GM18951 (cell line): ENCODE data around the gene MEX3B.
A peak's percentile ranks its signal among the peaks of the same experiment; 100 is the strongest.

ENCODE experiments used
- POLR2A ChIP-seq: IDR thresholded peaks from 4 replicates; pipeline ENCODE4 v1.6.1; 2011; ENCODE audit warnings: mild to moderate bottlenecking; ENCODE audit not compliant: insufficient read length, insufficient read depth; ENCODE audit errors: extremely low read depth
- in situ Hi-C: fragments of 300-500 bp; cut with MboI; formaldehyde crosslinking; loops from one replicate; pipeline ENCODE4 v1.12.0; 2022; ENCODE audit warnings: low sequenced_read_pairs, mixed read lengths, inconsistent platforms; ENCODE audit not compliant: unreplicated experiment

Gene MEX3B

DNA sequence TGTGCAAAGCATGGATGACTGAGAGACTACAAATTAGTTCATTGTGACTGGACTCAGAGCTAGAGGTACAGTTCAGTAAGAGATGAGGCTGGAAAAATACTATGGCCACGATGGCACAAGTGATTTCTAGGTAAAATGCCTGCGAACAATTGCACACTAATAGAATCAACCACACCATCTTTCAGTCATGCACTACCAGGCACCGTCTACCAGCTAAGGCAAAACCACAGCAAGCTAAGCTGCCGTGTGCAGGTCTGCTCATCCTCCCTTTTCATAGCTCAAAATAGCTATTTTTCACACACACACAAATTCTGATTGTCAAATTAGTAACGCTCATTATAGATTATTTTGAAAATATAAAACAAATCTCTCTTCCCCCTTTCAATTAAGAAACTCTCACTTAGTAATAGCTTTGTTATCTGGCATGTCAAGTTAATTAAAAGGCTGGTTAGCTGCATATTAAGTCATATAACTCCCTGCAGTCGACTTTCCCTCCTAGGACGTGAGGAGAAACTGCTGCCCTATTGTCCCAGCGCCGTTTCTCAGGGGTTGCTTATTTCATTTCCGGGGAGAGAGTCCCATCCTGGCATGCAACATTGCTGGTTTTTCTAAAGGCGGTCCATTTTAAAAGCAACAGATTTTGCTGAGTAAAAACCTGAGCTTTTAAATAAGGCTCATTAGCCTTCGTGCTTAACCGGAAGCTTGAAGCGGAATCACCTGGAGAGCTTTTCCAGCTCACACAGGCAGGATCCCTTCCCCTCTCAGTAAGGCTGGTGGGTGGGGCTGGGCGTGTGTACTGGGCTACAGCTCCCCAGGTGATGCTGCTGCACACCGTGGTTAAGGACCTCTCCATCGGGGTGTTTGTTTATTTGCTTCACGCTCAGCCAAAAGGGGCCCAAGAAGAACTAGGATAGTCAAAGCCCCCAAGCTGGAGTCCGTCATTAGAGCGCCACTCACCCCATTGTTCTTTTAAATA lies 16.9 kb upstream of the MEX3B start:
- no peak for TF ChIP-seq POLR2A
- in situ Hi-C loops = no loop called here

DNA sequence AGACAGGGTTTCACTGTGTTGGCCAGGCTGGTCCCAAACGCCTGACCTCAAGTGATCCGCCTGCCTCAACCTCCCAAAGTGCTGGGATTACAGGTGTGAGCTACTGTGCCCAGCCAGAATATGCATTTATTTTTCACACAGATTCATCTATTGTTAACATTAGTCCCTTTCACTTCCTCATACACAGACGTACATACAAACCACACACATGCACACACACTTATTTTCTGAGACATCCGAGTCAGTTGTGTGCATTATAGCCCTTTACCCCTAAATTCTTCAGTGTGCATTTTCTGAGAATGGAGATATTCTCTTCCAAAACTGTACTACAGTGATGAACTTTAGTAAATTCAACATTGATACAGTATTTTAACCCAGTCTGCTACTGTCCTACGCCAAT lies 15.0 kb upstream of the MEX3B start:
- no peak for TF ChIP-seq POLR2A
- in situ Hi-C loops = no loop called here

DNA sequence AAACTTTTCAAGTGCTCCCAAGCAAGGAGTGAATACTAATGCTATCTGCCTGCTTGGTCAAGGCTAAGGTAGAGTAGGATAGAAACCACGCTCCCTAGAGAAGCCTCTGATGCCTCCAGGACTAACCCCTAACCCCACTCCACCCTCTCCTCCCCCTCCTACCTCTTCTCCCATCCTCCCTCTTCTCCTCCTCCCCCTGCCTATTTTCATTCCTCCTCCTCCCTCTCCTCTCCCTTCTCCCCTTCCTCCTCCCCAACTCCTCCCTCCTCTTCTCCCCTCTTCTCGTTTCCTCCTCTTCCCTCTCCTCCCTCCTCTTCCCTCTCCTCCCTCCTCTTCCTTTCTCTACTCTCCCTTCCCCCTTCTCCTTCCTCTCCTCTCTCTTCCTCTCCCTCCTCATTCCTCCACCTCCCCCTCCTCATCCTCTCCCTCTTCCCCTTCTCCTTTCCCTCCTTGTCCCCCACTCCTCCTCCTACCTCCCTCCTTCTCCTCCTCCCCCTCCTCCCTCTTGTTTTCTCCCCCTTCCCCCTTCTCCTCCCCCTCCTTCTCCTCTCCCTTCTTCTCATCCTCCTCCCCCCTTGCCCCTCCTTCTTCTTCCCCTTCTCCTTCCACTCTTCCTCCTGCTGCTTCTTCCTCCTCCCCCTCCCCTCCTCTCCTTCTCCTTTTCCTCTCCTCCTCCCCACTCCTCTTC lies 12.8 kb upstream of the MEX3B start:
- no peak for TF ChIP-seq POLR2A
- in situ Hi-C loops = no loop called here

DNA sequence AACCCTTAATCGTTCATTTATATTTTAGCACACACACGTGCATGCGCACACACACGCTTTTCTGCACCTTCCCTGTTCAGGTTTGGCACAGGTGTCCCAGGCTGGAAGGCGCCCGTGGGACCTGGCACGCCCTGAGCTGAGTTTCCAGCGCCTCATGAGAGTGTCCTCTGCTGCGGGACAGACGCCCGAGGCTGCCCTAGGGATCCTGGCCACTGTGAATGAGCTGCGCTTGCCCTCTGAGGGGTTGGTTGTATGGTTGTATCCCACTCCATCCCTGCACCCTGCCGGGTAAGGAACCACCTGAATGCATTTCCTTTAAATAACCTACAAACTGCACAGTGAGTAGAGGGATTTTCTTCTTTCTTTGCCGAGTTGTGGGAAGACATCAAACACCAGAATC lies 12.2 kb upstream of the MEX3B start:
- TF ChIP-seq POLR2A = no peak
- in situ Hi-C loops = no loop called here

DNA sequence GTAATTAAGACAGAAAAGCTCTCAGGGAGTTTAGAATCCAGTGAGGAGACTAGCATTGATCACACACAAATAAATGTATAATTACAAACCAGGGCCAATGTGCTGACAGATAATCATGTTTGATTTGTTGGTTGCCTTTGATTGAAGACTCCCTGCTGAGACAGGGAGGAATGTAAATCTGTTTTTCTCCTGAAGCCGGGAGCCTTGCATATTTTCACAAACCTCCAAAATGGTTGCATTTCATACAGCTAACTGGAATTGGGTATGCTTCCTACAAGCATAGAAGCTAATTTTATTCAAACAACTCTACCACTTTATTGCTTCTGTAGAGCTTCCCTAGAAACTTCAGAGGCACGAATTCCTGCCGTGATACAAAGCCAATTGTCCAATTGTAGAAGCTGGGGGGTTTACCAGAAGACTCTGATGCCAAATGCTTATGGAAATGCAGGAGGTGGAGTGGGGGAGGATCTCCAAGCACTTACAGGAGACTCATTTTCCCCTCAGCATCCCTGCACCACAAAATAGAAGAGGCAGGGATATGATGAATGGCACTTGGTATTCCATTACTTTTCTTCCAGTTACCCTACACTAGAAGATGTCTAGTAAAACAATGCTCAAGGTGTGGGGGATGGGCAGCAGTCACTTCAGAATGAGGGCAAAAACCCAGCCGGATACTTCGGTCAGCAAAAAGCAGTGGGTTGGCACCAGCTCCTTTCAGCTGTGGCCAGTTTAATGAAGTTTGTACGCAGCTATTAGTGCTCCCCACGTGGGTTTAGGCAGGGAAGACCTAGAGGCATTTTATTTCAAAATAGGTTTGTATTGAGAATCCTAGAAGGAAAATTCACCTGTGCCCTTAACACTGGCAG lies 11.4 kb upstream of the MEX3B start:
- TF ChIP-seq POLR2A = no peak
- in situ Hi-C loops = no loop called here

DNA sequence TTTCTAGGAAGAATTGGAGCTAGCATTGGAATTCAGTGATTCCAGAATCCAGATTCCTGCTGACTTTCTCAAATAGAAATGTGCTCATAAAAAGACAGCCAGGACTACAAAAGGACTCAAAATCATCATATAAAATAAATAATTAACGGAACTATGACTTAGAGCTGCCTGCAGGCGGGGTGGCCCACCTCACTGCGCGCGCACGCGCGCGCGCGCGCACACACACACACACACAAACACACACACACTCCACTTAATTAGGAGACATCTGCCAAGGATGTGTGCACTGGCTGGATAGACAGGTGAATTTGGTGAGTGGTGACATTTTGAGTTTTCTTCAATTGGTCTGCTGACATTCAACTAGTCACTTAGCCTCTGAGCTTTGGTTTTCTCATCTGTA lies 6.9 kb upstream of the MEX3B start:
- in situ Hi-C loops = no loop called here
- TF ChIP-seq POLR2A = no peak

DNA sequence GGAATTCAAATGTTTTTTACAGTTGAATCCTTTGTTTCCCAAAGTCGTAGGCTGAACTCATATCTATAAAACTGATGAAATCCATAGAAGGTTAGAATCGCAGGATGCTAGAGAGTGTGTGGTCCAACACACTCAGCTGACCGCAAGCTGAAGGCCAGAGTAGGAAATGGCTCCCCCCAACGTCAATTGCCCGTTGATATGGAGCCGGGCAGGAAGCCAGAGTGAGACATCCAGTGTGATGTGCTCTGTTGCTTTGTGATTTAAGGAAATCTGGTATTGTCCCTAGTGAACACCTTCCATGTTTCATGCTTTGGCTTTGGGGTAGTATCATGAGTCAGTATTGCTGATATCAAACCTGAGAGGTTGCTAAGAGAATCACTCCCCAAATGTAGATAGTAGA lies 5.8 kb upstream of the MEX3B start:
- in situ Hi-C loops = no loop called here
- no peak for TF ChIP-seq POLR2A

DNA sequence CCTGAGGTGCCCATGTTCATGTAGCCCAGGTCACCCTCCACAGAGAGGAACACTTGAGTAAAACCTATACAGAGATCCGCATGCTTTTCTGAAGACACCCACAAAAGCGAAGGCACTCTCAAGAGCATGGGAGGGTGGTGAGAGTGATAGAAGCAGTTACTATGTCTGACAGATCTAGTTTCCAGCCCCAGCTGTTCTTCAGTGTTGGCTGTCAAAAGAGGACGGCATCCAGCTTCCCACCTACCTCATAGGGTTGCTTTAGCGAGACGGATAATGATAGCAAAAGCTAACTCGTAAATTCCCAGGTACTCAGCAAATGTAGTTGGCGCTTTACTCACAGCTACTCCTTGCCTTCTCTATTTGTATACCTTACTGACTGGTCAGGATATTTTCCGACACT lies 3.0 kb upstream of the MEX3B start:
- no peak for TF ChIP-seq POLR2A
- in situ Hi-C loops = no loop called here

DNA sequence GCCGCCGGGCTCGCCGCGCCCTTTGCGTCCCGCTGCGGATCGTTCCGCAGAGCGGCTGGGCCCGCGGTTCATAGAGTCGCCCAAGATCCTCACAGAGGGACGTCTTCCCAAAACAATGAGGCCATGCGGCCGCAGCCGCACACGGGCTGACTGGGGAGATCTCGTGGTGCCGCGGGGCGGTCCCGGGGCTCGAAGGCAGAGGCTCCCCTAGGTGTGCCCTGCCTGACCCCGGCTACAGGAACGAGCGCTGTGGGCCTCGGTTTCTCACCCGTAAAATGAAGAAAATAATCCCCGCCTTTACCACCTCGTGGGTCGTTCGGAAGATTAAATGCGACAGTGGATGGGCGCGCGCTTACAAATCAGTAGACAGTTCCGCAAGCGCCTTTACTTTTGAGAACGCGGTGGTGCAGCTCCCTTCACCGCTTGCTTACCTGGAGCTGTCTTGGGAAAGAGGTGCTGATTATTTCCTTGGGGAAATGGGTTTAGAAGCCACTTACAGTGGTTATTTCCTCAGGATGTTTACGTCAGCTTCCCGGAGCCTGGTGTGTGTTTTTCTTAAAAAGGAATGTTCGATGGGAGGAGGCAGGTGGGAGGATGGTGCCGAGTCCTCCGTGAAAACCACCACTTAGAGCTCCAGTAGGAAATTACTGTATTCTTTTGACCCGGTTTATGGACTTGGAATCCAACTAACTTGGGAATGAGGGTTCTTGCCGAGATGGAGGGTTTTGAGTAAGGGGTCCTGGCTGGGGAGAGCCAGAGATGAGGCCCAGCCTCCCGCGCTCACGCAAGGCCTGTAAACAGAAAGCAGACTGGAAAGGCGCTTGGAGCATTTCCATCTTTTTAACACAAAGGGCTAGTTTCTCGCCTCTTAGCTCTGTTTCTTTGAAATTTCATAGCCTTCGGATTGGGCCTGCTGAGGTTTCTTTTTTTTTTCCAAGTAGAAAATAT lies 1.9 kb upstream of the MEX3B start:
- in situ Hi-C loops = no loop called here
- no peak for TF ChIP-seq POLR2A

DNA sequence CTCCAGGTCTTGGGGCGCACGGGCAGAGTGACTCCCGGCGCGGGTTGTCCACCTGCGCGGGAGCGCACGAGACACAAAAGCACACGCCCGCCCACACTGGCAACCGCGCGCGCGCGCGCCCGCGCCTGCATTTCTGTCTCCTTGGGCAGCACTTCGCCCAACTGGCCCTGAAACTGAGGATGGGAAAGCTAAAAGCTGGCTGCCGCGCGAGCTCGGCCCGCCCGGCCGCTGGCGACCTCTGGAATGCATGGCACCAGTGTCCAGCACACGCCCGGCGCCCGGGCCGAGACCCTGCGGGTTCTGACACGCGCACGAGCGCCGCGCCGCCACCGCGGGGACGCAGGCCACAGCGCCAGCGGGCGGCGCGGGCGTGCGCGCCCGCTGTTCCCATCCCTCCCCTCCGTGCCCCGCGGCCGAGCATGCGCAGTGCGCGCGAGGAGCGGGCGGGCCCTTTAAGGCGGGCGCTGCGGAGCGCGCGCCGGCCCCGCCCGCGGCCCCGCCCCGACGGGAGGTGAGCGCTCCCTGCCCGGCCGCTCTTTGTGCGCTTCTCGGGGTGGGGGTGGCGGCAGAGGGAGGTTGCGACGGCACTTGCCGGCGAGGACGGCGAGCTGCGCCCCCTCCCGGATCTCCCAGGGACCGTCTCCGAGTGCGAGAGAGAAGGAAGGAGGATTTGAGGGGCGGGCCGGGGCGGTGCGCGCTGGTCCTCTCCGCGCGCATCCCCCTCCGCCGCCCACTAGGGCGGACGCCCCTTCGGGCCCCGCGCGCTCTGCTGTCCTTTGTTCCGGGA lies 1.0 kb upstream of the MEX3B start:
- in situ Hi-C loops = no loop called here

DNA sequence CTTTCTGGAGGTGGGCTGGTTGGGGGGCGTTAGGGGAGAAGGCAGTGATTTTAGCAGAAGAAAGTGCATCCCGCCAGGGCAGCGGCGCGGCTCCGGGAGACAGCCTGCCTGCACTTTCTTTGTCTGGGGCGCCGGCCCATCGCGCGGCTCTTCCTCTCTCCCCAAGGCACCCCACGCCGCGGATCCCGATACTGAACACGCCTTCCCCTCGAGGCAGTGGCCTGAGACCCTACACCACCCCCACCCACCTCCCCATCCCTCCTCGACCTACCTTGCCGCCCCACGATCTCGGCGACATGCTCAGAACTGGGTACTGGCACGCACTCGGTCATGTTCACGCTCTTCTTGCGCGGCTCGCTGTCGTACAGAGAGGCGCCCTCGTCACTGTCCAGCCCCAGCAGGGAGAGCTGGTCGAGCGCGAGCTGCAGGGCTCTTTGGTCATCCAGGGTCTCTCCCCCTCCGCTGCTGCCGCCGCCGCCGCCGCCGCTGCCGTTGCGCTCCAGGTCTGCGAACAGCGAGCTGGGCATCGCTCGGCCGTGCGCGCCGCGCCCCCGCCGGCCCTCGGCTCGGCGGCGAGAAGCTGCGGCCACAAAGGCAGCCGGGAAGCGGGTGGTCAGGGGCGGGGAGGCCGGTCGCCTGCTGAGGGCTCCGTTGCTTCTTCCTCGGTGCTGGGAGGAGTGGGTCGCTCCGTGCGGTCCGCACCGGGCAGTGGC lies 483 bp downstream of the MEX3B start:
- in situ Hi-C loops = no loop called here
- TF ChIP-seq POLR2A = no peak

More for the DNA sequence above, 1.0 kb upstream of the MEX3B start:
- TF ChIP-seq POLR2A = peak; percentile 63
